GM21825 (cell line): ENCODE data around the gene ARPC1B.

ENCODE experiments used
- ATAC-seq: cut with Tn5 transposase; IDR thresholded peaks from one replicate; pipeline ENCODE4 v1.9.1; 2021; ENCODE audit warnings: mild to moderate bottlenecking, moderate library complexity; ENCODE audit not compliant: unreplicated experiment

ARPC1B gene

GRCh38 chr7:99440195-99440594, 65.7 kb downstream of the ARPC1B start:
- no peak for ATAC-seq
